BJ (cell line): ENCODE measurements around the gene SERBP1. TPM values are rescaled to one million over a fixed set of nuclear protein-coding genes. Genes with fewer than 3 reads are reported as not detected.

ENCODE experiments used
- CTCF ChIA-PET: fragments of 350-600 bp; formaldehyde crosslinking; extraction: SDS; loops from one replicate; lab custom pipeline; 2021; ENCODE audit warnings: antibody characterized with exemption, inconsistent platforms; lab: Yijun Ruan, JAX
- POLR2A ChIA-PET: fragments of 300-600 bp; sonication (Branson Sonifier 250); formaldehyde crosslinking; extraction: SDS; loops from one replicate; lab custom pipeline; 2021; ENCODE audit warnings: antibody characterized with exemption; lab: Charles Lee
- DNase-seq: peaks from one replicate; pipeline ENCODE4 v3.0.0-alpha.2; 2011; ENCODE audit warnings: low read depth
- H3K27me3 ChIP-seq: 2 replicates; pipeline ENCODE4 v1.6.0; 2011; ENCODE audit warnings: low read length; ENCODE audit not compliant: control insufficient read depth, insufficient read depth
- H3K36me3 ChIP-seq: 2 replicates; pipeline ENCODE4 v1.5.1; 2011; ENCODE audit warnings: low read length; ENCODE audit not compliant: control insufficient read depth, insufficient read depth
- H3K4me3 ChIP-seq: 2 replicates; pipeline ENCODE4 v1.5.1; 2011; ENCODE audit warnings: low read depth, mild to moderate bottlenecking, control low read depth, low read length
- CTCF ChIP-seq: IDR thresholded peaks from 2 replicates; pipeline ENCODE4 v1.5.1; 2011; ENCODE audit warnings: low read depth, mild to moderate bottlenecking, control low read depth, inconsistent platforms, low read length, moderate library complexity; ENCODE audit not compliant: insufficient read depth
- polyA plus RNA-seq: library from polyadenylated mRNA; depleted of rRNA; stranded (reverse); fragments of >200 nt; gene quantifications from 2 replicates; pipeline ENCODE4 v1.2.3, GENCODE V29; 2011

Gene SERBP1
- polyA plus RNA-seq, 1 experiment, result 94.1 TPM

GRCh38 chr1:67399199-67399993 lies 30.8 kb downstream of the SERBP1 start:
- DNase-seq, result no peak
- TF ChIP-seq CTCF, result no peak

GRCh38 chr1:67394548-67394947 lies 35.7 kb downstream of the SERBP1 start:
- Histone ChIP-seq H3K4me3 (no peak overlapping the region), H3K36me3 (peaks cover 2% of the 10 kb centered on the region; the same call in 1 of the 2 replicates), H3K27me3 (no peaks in the 10 kb centered on the region)
- no peak for DNase-seq
- TF ChIP-seq CTCF, result no peak
- CTCF ChIA-PET, result no interaction called here
- POLR2A ChIA-PET, result no interaction called here

More at GRCh38 chr1:67399199-67399993, 30.8 kb downstream of the SERBP1 start:
- CTCF ChIA-PET, result interaction anchor here (0.9 kb wide), 1 partner anchor 52 kb away, joined by 3 read pairs; no protein-coding TSS in a partner anchor
- H3K4me3 ChIP-seq, result no peak overlapping the region
- H3K36me3 ChIP-seq, result peaks cover 2% of the 10 kb centered on the region; the same call in 1 of the 2 replicates
- no peaks in the 10 kb centered on the region for H3K27me3 ChIP-seq
- POLR2A ChIA-PET, result no interaction called here

GRCh38 chr1:67393737-67394136 lies 36.5 kb downstream of the SERBP1 start:
- ChIA-PET POLR2A (no interaction called here), CTCF (no interaction called here)
- H3K27me3 ChIP-seq, result no peaks in the 10 kb centered on the region
- no peak for DNase-seq
- no peak for TF ChIP-seq CTCF
- no peak overlapping the region for H3K4me3 ChIP-seq
- peaks cover 2% of the 10 kb centered on the region; the same call in 1 of the 2 replicates for H3K36me3 ChIP-seq

- Histone ChIP-seq H3K36me3 (peaks cover 2% of the 10 kb centered on the region; the same call in 1 of the 2 replicates), H3K4me3 (no peak overlapping the region), H3K27me3 (no peaks in the 10 kb centered on the region)
- ChIA-PET POLR2A (no interaction called here), CTCF (no interaction called here)
- TF ChIP-seq CTCF, result no peak
- DNase-seq, result no peak
Observed at GRCh38 chr1:67393240-67393639, 37.0 kb downstream of the SERBP1 start.

- POLR2A ChIA-PET, result no interaction called here
- CTCF ChIA-PET, result no interaction called here
- DNase-seq, result no peak
- TF ChIP-seq CTCF, result no peak
- no peak overlapping the region for H3K4me3 ChIP-seq
- no peaks in the 10 kb centered on the region for H3K27me3 ChIP-seq
- peaks cover 2% of the 10 kb centered on the region; the same call in 1 of the 2 replicates for H3K36me3 ChIP-seq
Observed at GRCh38 chr1:67390041-67390887, 39.9 kb downstream of the SERBP1 start.
